HEK293 (cell line): Measurements from ENCODE around the gene TRIM46.
A peak's percentile ranks its signal among the peaks of the same experiment; 100 is the strongest.

Experiments used
- CTCF ChIA-PET: fragments of 350-600 bp; formaldehyde crosslinking; extraction: SDS; loops from one replicate; lab custom pipeline; 2021; ENCODE audit warnings: antibody characterized with exemption; lab: Yijun Ruan, JAX
- POLR2A ChIA-PET: fragments of 300-600 bp; formaldehyde crosslinking; extraction: SDS; loops from one replicate; lab custom pipeline; 2020; ENCODE audit warnings: antibody characterized with exemption, inconsistent platforms; lab: Yijun Ruan, JAX
- H3K27ac ChIP-seq: fragments of 200-500 bp; sonication (Bioruptor generic); 2 replicates; pipeline ENCODE4 v1.5.1; 2014; ENCODE audit warnings: low read depth, low read length, control low read depth, inconsistent platforms; ENCODE audit errors: extremely low read depth
- H3K36me3 ChIP-seq, 2 experiments: fragments of 200-500 bp in 1 of 2; sonication (Bioruptor generic) in 1 of 2; 1 replicate in 1 of 2; 2 replicates in 1 of 2; pipeline ENCODE4 v1.5.1; 2014 to 2017; ENCODE audit warnings: inconsistent platforms in 2 of 2, low read length in 2 of 2; ENCODE audit not compliant: control insufficient read depth in 2 of 2, insufficient read depth in 1 of 2
- H3K4me1 ChIP-seq: fragments of 200-500 bp; sonication (Bioruptor generic); 2 replicates; pipeline ENCODE4 v1.5.1; 2014; ENCODE audit warnings: mild to moderate bottlenecking, low read length, inconsistent platforms; ENCODE audit not compliant: control insufficient read depth, insufficient read depth
- H3K4me3 ChIP-seq: 2 replicates; pipeline ENCODE4 v1.5.1; 2011; ENCODE audit warnings: low read depth, mild to moderate bottlenecking, control low read depth, low read length, moderate library complexity
- H3K9me3 ChIP-seq: fragments of 200-500 bp; sonication (Bioruptor generic); 2 replicates; pipeline ENCODE4 v1.5.1; 2014; ENCODE audit warnings: low read depth, low read length, inconsistent platforms; ENCODE audit not compliant: control insufficient read depth, insufficient read depth
- GFI1B ChIP-seq: fragments of 450-650 bp; formaldehyde crosslinking; IDR thresholded peaks from 2 replicates; pipeline ENCODE4 v1.5.1; 2016; ENCODE audit warnings: missing biosample characterization, missing genetic modification characterization
- HOXA7 ChIP-seq: sonication (generic); formaldehyde crosslinking; IDR thresholded peaks from 2 replicates; pipeline ENCODE4 v1.8.1; 2022; ENCODE audit warnings: missing genetic modification reagents, borderline replicate concordance
- KLF8 ChIP-seq: fragments of 450-650 bp; formaldehyde crosslinking; IDR thresholded peaks from 2 replicates; pipeline ENCODE4 v1.5.1; 2016; ENCODE audit warnings: missing biosample characterization, missing genetic modification characterization
- OSR2 ChIP-seq: fragments of 450-650 bp; formaldehyde crosslinking; IDR thresholded peaks from 2 replicates; pipeline ENCODE4 v1.5.1; 2016; ENCODE audit warnings: missing biosample characterization, missing genetic modification characterization
- PRDM2 ChIP-seq: fragments of 450-650 bp; formaldehyde crosslinking; IDR thresholded peaks from 2 replicates; pipeline ENCODE4 v1.5.1; 2016; ENCODE audit warnings: missing biosample characterization, missing genetic modification characterization, borderline replicate concordance
- ZBTB6 ChIP-seq: fragments of 450-650 bp; formaldehyde crosslinking; IDR thresholded peaks from 2 replicates; pipeline ENCODE4 v1.5.1; 2017; ENCODE audit warnings: missing biosample characterization, missing genetic modification characterization
- ZBTB8A ChIP-seq: fragments of 450-650 bp; formaldehyde crosslinking; IDR thresholded peaks from 2 replicates; pipeline ENCODE4 v1.5.1; 2016; ENCODE audit warnings: missing biosample characterization, missing genetic modification characterization
- ZIC2 ChIP-seq: fragments of 450-650 bp; formaldehyde crosslinking; IDR thresholded peaks from 2 replicates; pipeline ENCODE4 v1.5.1; 2016; ENCODE audit warnings: missing biosample characterization, missing genetic modification characterization
- ZNF112 ChIP-seq: fragments of 450-650 bp; formaldehyde crosslinking; IDR thresholded peaks from 2 replicates; pipeline ENCODE4 v1.5.0; 2017; ENCODE audit warnings: missing biosample characterization, missing genetic modification characterization
- ZNF133 ChIP-seq: fragments of 450-650 bp; formaldehyde crosslinking; IDR thresholded peaks from 2 replicates; pipeline ENCODE4 v1.5.1; 2016; ENCODE audit warnings: missing biosample characterization, missing genetic modification characterization
- ZNF155 ChIP-seq: fragments of 450-650 bp; formaldehyde crosslinking; IDR thresholded peaks from 2 replicates; pipeline ENCODE4 v1.5.1; 2016; ENCODE audit warnings: missing biosample characterization, missing genetic modification characterization
- ZNF157 ChIP-seq: fragments of 450-650 bp; formaldehyde crosslinking; IDR thresholded peaks from 2 replicates; pipeline ENCODE4 v1.5.1; 2016; ENCODE audit warnings: missing biosample characterization, missing genetic modification characterization
- ZNF211 ChIP-seq: fragments of 450-650 bp; formaldehyde crosslinking; IDR thresholded peaks from 2 replicates; pipeline ENCODE4 v1.5.1; 2016; ENCODE audit warnings: low read depth, missing biosample characterization, missing genetic modification characterization
- ZNF214 ChIP-seq: fragments of 450-650 bp; formaldehyde crosslinking; IDR thresholded peaks from 2 replicates; pipeline ENCODE4 v1.5.1; 2017; ENCODE audit warnings: missing biosample characterization, mild to moderate bottlenecking, missing genetic modification characterization, borderline replicate concordance
- ZNF239 ChIP-seq: fragments of 450-650 bp; formaldehyde crosslinking; IDR thresholded peaks from 2 replicates; pipeline ENCODE4 v1.5.1; 2016; ENCODE audit warnings: missing biosample characterization, missing genetic modification characterization
- ZNF423 ChIP-seq: fragments of 450-650 bp; formaldehyde crosslinking; IDR thresholded peaks from 2 replicates; pipeline ENCODE4 v1.5.1; 2016; ENCODE audit warnings: missing biosample characterization, missing genetic modification characterization
- ZNF426 ChIP-seq: fragments of 450-650 bp; formaldehyde crosslinking; IDR thresholded peaks from 2 replicates; pipeline ENCODE4 v1.5.1; 2017; ENCODE audit warnings: missing biosample characterization, missing genetic modification characterization, mild to moderate bottlenecking, inconsistent platforms, moderate library complexity
- ZNF513 ChIP-seq: fragments of 450-650 bp; IDR thresholded peaks from 2 replicates; pipeline ENCODE4 v1.5.1; 2018; ENCODE audit warnings: missing biosample characterization, missing genetic modification characterization
- ZNF707 ChIP-seq: fragments of 450-650 bp; formaldehyde crosslinking; IDR thresholded peaks from 2 replicates; pipeline ENCODE4 v1.5.1; 2016; ENCODE audit warnings: missing biosample characterization, missing genetic modification characterization
- ZNF776 ChIP-seq: fragments of 450-650 bp; formaldehyde crosslinking; IDR thresholded peaks from 2 replicates; pipeline ENCODE4 v1.5.0; 2017; ENCODE audit warnings: missing biosample characterization, missing genetic modification characterization, borderline replicate concordance
- ZNF785 ChIP-seq: fragments of 450-650 bp; formaldehyde crosslinking; IDR thresholded peaks from 2 replicates; pipeline ENCODE4 v1.5.1; 2016; ENCODE audit warnings: missing biosample characterization, missing genetic modification characterization
- ZSCAN23 ChIP-seq: fragments of 450-650 bp; formaldehyde crosslinking; IDR thresholded peaks from 2 replicates; pipeline ENCODE4 v1.5.1; 2016; ENCODE audit warnings: missing biosample characterization, missing genetic modification characterization
- ZXDB ChIP-seq: fragments of 450-650 bp; formaldehyde crosslinking; IDR thresholded peaks from 2 replicates; pipeline ENCODE4 v1.5.1; 2016; ENCODE audit warnings: missing biosample characterization, missing genetic modification characterization
- TF ChIP-seq, protein P1 (sequence below): fragments of 450-650 bp; formaldehyde crosslinking; IDR thresholded peaks from 2 replicates; pipeline ENCODE4 v1.5.1; 2016; ENCODE audit warnings: missing biosample characterization, missing genetic modification characterization

Gene TRIM46

DNA sequence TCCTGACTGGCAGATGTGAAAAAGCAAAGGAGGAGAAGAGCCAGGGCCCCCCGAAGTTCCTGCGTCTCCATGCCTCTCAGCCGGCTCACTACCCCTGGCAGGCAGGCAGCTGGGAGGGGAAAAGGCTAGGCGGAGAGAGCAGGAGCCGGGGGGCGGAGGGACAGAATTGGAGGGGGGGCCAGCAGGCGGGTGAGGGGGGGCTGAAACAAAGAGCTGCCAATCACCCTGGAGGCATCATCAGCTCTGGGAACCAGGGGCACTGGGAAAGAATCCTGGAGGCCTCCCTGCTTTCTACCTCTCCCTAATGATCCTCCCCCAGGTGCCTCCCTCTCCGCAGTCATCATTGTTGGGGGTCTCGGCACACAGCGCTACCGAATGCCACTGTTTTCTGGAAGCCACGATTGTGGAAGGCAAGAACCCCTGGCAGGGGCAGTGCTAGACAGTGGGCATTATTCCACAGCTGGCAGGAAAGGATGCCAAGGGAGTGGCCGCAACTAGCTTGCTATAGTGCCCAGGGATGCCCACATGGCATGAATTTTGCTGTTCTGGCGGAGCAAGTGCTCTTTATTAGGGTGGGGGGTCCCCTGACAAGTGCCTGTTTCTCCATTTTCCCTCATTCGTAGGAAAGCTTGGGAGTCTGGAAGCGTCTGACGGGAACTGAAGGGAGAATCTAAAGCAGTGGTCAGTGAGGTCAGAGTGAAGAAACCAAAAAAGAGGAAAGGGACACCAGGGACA, 34.3 kb downstream of the TRIM46 start, which contains the start of gene THBS3 (continued):
- TF ChIP-seq OSR2 (tag by site-specific recombination) (peak; percentile 49), ZIC2 (tag by site-specific recombination) (peak; percentile 28; the same call in 1 of the 2 replicates)
- TF ChIP-seq, protein P1, sequence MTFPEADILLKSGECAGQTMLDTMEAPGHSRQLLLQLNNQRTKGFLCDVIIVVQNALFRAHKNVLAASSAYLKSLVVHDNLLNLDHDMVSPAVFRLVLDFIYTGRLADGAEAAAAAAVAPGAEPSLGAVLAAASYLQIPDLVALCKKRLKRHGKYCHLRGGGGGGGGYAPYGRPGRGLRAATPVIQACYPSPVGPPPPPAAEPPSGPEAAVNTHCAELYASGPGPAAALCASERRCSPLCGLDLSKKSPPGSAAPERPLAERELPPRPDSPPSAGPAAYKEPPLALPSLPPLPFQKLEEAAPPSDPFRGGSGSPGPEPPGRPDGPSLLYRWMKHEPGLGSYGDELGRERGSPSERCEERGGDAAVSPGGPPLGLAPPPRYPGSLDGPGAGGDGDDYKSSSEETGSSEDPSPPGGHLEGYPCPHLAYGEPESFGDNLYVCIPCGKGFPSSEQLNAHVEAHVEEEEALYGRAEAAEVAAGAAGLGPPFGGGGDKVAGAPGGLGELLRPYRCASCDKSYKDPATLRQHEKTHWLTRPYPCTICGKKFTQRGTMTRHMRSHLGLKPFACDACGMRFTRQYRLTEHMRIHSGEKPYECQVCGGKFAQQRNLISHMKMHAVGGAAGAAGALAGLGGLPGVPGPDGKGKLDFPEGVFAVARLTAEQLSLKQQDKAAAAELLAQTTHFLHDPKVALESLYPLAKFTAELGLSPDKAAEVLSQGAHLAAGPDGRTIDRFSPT (tag by site-specific recombination), result peak; percentile 78

DNA sequence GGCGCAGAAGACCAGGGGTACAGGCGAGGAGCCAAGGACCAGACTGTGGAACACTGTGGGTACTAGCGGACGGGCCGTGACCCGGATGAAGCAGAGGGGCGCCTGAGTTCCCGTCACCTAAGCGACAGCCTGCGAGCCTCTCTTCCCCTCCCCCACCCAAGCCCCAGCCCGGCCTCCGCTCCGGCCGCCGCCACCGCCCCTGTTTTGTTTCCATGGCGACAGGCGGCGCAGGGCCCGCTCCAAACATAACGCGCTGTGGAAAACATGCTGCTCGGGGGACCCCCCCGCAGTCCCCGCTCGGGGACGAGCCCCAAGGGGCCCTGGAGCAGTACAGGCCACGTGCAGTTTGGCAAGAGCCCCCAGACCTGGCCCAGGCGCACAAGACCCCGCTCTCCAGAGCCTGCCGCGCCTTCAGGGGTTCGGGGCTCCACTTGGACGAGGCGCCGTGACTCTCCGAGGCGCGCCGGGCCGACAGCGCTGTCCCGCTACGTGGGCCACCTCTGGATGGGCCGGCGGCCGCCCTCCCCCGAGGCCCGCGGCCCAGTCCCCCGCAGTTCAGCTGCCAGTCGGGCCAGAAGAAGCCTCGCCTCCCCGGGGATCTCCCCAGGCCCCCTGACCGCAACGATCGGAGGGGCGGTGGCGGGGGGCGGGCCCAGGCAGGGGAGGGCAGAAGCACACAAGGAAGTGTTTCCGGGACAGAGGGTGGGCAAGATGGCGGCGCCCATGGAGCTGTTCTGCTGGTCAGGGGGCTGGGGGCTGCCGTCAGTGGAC, 35.1 kb downstream of the TRIM46 start, which contains the start of gene MTX1:
Gene MTX1, plus strand, starts transcription at position 155 of the 771 bp plus-strand sequence. Its CDS starts 110 bp downstream, at position 265.
- ChIA-PET POLR2A (interaction anchor here (0.5 to 1.8 kb wide), 8 partner anchors 8 to 589 kb away, joined by 3 to 7 read pairs (median 4); partner anchors contain the start of genes FDPS and KRTCAP2), CTCF (interaction anchor here (0.6 to 3.6 kb wide), 8 partner anchors 15 to 115 kb away, joined by 3 to 28 read pairs (median 14); partner anchors contain the start of genes KRTCAP2 and TRIM46)
- H3K27ac ChIP-seq, result peak within 1 kb of the TSS; percentile 86; the same call in 1 of the 2 replicates
- peaks cover 0 to 23% of the 10 kb centered on the region in 2 experiments; a peak in 1 of 3 replicates for H3K36me3 ChIP-seq
- no peaks in the 10 kb centered on the region for H3K9me3 ChIP-seq
- H3K4me1 ChIP-seq, result peaks cover 4% of the 10 kb centered on the region
- H3K4me3 ChIP-seq, result peak within 1 kb of the TSS; percentile 98
- TF ChIP-seq ZNF112 (tag by site-specific recombination) (no peak), ZNF423 (tag by site-specific recombination) (peak; percentile 94), ZNF513 (tag by site-specific recombination) (no peak), ZBTB6 (no peak; the same call in none of the 2 replicates), ZNF157 (tag by site-specific recombination) (no peak), ZSCAN23 (tag by site-specific recombination) (no peak), PRDM2 (tag by site-specific recombination) (no peak), ZXDB (tag by site-specific recombination) (peak; percentile 82), ZNF785 (peak; percentile 7; the same call in 1 of the 2 replicates), ZNF214 (tag by site-specific recombination) (no peak), ZBTB8A (tag by site-specific recombination) (0 out of 2 replicates have a peak, but pooled peaks have one; percentile 10), GFI1B (tag by site-specific recombination) (0 out of 2 replicates have a peak, but pooled peaks have one; percentile 20), ZNF211 (no peak), ZNF155 (no peak), KLF8 (tag by site-specific recombination) (peak; percentile 70), ZNF776 (tag by site-specific recombination) (no peak), ZNF707 (tag by site-specific recombination) (no peak; the same call in 1 of the 2 replicates), ZNF133 (no peak), HOXA7 (CRISPR knock-in tag) (no peak), ZNF426 (tag by site-specific recombination) (no peak), ZNF239 (no peak)
